COR-L47 (cell line): ENCODE data around the gene ADAMTSL3.

Experiments
- DNase-seq: peaks from one replicate; lab custom pipeline; 2025; lab: John Stamatoyannopoulos, UW

Gene ADAMTSL3, protein sequence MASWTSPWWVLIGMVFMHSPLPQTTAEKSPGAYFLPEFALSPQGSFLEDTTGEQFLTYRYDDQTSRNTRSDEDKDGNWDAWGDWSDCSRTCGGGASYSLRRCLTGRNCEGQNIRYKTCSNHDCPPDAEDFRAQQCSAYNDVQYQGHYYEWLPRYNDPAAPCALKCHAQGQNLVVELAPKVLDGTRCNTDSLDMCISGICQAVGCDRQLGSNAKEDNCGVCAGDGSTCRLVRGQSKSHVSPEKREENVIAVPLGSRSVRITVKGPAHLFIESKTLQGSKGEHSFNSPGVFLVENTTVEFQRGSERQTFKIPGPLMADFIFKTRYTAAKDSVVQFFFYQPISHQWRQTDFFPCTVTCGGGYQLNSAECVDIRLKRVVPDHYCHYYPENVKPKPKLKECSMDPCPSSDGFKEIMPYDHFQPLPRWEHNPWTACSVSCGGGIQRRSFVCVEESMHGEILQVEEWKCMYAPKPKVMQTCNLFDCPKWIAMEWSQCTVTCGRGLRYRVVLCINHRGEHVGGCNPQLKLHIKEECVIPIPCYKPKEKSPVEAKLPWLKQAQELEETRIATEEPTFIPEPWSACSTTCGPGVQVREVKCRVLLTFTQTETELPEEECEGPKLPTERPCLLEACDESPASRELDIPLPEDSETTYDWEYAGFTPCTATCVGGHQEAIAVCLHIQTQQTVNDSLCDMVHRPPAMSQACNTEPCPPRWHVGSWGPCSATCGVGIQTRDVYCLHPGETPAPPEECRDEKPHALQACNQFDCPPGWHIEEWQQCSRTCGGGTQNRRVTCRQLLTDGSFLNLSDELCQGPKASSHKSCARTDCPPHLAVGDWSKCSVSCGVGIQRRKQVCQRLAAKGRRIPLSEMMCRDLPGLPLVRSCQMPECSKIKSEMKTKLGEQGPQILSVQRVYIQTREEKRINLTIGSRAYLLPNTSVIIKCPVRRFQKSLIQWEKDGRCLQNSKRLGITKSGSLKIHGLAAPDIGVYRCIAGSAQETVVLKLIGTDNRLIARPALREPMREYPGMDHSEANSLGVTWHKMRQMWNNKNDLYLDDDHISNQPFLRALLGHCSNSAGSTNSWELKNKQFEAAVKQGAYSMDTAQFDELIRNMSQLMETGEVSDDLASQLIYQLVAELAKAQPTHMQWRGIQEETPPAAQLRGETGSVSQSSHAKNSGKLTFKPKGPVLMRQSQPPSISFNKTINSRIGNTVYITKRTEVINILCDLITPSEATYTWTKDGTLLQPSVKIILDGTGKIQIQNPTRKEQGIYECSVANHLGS (N-terminal part only)

DNA sequence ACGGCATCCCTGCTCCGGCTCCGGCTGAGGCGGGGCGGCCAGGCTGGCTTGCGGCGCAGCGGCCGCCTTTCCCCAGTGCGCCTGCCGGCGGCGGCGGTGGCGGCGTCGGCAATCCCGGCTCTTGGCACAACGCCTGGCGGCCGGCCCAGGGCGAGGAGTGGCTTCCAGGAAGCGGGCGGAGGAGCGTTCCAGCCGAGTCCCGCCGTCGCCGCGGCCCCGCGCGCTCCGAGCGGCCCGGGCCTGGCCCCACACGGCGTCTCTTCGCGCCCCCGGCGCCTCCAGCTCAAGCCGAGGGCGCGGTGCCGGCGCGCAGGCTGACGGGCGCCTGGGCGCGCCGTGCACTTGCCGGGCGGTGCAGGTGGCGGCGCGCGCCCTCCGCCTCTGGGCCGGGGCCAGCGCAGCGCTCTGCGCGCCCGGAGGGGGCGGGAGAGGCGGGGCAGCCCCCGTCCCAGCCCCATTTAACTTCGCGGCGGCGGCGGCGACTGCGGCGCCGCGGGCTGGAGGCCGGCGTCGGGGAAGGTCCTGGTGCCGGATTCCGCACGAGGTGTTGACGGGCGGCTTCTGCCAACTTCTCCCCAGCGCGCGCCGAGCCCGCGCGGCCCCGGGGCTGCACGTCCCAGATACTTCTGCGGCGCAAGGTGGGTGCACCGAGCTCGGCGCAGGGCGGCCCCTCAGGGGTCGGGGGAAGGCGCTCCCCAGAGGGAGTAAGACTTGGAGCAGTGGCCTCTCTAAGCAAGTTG lies at the start of gene ADAMTSL3:
Gene ADAMTSL3 (plus strand): TSS at position 485 of the 740 bp plus-strand sequence. CDS start 1,639 bp downstream, outside the sequence.
- DNase-seq: no peak

DNA sequence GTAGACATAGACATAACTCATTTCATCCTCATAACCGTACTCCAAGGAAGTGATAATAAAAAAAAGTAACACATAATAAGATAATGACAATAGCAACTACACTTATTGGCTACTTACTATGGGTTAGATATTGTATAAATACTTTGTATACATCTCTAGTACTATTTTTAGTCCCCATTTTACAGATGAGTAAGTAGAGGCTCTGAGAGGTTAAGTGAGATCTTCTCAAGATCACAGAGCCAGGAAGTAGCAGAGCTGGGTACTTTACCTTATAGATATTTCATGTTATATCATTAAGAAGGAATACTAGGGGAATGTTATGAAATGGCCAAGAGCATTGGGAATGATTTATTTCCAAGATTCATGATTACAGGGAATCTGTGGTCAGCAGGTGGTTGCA lies 49.4 kb upstream of the ADAMTSL3 start:
- DNase-seq: no peak

DNA sequence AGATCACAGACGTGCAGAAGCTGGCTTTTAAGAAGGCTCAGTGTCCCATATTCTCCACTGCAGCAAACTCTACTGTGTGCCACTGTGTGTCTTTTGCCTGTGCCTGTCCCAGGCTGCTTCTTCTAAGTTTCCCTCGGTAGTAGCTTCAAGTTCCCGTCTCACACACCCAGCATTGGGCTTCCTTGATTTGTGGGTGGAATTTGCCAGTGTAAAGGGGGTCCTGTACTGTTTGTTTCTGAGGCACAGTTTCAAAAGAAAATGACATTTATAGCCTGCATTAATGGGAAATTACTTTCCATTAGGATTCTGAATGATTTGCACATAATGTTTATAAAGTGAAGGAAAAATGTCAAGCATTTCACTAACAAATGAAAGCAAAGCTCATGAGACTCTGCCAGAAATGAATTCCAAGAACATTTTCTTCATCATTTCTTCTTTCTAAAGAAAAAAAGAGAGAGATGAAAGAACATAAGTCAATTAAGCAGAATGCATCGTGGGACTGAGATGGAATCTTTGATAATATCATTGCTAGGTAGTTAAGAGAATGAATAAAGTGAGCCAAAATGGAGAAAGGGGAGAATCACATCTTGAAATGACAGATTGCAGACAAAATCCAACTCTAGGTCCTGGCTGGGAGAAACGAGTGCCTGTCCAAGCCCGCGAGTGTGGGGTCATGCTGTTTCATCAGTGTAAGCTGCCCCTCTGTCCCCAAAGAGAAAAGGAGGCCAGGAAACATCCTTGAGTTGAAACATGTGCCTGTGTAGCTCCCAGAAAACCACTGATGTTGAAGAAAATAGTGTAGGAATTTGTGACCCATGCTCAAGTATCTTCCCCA lies 48.6 kb upstream of the ADAMTSL3 start:
- no peak for DNase-seq

DNA sequence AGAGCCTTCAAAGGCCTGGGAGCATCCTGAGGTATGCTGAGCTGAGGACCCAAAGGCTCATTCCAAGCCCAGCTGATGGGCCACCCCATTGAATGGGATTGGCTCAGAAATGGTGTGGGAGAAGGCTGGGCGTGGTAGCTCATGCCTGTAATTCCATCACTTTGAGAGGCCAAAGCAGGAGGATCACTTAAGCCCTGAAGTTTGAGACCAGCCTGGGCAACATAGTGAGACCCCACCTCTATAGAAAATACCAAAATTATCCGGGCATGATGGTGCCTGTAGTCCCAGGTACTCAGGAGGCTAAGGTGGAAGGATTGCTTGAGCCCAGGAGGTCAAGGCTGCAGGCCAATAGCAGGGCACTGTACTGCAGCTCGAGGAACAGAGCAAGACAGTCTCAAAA lies 43.8 kb upstream of the ADAMTSL3 start:
- no peak for DNase-seq

DNA sequence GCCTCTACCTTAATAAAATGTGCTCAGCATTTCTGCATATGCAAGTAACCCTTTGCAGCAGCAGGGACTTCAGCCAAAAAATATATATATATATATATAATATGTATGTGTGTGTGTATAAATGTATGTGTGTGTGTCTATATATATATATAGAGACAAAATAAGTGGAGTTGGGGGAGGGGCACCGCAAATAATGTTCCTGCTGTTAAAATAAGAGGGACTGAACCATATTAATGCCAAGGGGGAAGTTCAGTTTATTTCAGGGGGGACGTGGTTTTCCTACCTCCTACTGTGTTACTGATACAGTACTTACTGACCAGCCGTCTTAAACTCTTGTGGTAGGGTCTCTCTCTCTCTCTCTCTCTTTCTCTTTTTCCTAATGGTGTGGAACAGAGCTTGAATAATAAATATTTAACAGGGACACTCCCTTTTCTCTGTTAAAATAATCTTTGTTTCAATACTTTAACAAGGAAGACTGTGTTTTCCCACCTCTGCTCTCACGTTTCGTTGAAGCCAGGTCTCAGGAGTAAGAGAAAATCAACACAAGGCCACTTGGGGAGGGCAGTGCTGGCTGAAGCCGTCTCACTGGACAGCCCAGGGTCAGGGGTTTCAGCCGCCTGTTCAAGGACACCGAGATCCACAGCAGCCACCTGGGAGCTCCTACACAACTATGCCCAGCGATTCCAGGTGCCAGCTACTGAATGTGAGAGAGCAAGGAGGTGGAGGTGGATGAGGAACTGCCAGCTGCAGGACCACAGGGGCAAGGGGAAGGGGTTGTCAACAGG lies 42.8 kb upstream of the ADAMTSL3 start:
- no peak for DNase-seq

DNA sequence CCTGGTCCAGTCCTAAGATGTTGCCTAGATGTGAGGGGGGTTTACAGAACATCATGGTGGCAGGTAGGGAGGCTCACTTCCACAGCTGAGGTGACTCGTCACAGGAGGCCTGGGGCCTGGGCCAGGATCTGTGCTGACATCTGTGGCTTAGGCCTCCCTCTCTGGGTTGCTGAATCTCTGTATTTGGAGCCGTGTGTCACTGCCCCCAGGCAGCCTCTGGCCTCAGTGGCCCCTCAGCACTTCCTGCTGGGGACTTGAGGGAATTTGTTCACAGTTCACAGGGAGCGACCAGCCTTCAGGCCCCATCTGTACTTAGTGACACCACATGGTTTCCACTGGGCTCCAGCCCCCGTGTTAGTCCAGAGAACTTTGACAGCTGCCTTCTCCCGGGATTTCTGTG lies 41.7 kb upstream of the ADAMTSL3 start:
- DNase-seq: no peak

DNA sequence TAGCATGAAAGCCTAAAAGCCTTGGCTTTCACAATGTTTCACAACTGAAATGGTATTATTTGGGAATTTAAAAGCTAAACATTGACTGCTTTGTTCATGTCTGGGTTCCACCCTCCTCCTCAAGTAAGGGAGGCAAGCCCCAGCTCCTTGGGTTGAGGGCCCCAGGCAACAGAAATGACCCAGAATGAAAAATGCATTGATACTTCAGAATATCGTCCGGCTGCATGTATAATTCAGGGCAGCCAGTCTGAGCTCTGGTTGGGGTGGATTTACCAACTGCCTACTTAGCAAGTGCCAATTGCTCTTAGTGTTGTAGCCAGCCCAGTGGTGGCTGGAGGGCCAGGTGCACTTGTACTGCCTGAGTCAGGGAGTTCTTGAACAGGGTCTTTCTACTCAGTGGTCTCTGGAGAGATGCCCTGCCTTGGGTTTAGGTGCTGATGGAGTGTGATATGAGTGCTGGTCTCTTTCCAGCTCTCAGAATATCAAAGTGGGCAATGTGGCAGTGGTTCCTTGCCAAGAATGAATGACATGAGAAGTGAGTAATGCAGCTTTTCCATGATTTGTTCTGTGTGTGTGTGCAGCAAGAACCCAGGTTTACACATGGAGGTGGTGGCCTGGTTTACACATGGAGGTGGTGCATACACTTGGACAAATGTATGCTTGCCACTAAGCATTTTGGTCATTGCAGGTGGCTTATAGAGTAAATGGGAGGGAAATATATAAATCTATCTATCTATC lies 40.9 kb upstream of the ADAMTSL3 start:
- DNase-seq: no peak

DNA sequence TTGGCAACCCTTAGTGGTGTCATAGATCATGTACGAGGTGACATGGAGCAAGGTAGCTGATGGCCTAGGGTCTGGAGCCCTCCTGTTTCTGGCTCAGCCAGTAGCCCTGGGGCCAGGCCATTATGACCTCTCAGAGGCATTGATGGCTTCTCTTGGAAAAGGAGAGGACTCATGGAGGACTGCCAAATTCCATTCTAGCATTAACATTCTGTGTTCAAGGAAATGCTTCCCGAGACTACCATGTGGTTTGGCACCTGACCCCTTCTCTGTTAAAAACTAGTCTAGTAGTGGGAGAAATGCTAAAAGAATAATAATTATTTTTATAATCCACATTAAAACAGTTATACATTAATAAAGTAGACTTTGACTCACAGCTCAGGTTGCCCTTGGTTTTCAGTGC lies 40.2 kb upstream of the ADAMTSL3 start:
- no peak for DNase-seq

DNA sequence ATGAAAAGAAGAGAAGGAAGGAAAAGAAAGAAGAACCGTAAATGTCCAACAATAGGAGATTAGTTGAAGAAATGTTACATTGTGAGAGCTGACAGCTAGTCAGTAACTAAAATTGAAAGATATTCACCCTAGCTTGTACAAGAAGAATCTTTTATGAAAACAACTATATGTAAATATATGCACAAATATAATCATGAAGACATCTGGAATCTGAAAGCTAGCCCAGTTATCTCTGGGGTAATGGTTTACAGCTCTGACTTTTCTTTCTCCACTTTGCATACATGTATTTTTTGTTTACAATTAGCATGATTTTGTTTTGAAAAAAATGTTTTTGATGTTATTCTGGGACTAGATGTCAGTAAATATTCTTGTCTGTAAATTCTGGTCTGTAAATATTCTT lies 37.1 kb upstream of the ADAMTSL3 start:
- no peak for DNase-seq

DNA sequence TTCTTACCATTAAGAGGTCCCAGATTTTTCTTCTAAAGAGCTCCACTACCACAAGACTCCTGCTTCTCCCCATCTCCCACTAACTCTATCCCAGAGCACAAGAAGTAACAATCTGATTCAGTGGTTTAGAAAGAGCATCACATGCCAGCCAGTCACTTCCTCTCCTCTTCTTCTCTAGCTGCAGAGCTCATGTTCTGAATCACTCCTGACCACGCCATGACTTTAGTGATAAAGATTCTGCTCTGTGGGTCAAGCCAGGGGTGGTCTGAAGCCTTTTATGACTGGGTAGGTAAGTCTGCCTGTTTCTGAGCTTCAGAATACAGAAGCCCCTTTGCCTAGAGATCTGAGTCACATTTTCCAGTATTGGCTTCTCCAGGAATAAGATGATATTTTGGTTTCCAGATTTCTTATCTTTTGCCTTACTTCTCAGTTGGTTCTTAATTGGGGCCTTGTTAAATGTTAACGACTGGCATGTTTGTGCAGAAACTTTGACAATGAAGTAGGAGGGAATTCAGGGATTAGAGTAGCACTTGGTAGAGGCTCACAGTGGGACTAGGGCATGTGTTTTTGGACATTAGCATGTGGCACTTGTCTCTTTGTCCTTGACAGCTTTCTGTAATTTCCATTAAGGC lies 27.6 kb upstream of the ADAMTSL3 start:
- no peak for DNase-seq

DNA sequence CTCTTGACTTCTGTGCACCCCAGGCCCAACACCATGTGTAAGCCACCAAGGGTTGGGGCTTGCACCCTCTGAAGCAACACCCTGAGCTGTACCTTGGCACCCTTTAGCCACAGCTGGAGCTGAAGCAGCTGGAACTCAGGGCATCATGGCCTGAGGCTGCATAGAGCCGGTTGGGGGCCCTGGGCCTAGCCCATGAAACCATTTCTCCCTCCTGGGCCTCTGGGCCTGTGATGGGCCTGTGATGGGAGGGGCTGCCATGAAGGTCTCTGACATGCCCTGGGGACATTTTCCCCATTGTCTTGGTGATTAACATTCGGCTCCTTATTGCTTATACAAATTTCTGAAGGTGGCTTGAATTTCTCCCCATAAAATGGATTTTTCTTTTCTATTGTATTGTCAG lies 22.4 kb upstream of the ADAMTSL3 start:
- no peak for DNase-seq

DNA sequence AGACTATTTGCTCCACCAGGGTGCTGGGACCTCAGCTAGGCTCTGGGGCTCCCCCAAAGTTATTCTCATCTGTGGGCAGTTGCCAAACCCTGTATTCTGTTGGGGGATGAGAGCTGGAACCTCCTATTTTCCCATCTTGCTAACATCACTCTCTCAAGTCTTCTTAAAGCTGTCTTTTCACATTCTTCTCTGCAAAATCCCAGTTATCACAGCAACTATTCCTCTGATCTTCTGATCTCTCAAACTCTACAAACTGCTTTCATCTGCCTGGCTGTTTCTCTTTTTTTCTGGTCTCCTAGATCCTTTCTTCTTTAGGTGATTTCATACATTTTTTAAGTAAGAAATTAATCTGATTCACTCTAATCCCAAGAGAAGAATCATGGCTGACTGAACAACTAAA lies 10.7 kb upstream of the ADAMTSL3 start:
- no peak for DNase-seq

DNA sequence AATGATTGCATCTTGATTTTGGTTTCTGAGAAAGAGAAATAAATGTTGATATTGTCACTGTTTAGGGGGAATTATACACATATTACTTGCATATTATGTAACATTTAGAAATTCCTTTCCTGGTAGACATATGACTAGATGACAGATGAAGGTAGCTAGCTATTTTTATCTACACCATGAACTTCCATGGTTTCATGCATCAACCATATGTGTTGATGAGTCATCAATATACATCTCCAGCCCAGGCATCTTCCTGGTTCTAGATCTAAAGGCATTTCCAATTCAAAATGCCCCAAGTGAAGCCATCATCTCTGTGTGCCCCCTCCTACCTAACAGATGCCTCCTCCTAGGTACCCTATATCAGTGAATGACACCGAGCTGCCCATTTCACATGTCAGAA lies 9.5 kb upstream of the ADAMTSL3 start:
- DNase-seq: no peak

DNA sequence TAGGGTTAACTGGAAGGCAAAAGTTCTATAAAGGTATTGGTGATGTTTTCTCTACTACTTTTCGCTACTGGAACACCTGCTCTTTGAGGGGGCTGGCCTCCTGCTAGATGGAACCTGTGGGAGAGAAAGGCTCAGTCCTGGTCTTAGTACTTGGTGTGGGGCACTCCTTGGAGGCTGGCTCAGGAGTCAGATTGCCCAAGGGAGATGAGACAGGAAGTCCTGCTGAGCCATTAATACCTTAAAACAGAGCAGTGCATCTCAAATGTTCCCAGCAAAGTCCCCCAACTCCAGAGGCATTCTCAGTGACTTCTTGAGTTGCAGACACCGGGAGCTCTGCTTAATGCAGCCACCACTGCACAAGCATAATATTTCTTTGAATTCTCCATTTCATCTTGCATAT lies 3.1 kb upstream of the ADAMTSL3 start:
- DNase-seq: no peak

DNA sequence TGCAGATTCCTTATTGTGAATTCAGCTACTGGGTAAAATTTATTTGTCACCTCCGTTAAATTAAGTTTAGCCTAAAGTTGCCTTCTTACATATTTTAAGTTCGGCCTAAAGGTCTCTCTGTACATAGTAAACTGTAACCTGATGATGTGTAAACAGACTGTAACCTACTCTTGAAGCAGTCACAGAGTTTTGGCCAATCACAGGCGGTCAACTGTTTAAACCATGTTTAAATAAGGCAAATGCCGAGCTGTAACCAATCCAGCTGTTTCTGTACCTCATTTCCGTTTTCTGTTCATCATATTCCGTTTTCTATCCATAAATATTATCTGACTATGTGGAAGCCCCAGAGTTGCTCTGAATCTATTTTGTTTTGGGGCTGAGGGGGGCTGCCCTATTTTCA lies 2.4 kb upstream of the ADAMTSL3 start:
- DNase-seq: no peak

DNA sequence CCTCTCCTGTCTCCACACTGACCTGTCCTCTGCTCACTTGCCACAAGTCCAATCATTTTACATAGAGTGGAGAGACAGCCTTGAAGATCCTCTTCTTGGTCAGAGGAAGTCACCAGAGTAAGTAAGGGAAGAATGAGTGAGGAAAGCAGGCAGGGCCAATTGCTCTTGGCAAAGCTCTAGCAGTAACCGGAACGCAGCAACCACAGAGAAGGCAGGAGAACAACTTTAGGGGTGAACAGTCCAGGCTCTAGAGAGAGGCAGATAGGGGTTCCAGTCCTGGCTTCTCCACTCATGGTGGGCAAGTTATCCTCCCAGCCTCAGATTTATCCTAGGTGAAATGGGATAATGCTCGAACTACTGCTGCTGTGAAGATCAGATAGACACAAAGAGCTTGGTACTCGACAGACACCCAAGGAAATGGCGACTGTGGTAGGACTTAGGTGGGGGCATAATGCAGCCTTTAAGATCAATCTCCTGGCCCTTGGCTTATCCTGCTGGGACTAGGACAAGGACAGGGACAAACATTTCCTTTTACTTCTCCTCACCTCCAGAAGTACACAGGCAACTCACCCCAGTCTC lies 1.2 kb upstream of the ADAMTSL3 start:
- no peak for DNase-seq

DNA sequence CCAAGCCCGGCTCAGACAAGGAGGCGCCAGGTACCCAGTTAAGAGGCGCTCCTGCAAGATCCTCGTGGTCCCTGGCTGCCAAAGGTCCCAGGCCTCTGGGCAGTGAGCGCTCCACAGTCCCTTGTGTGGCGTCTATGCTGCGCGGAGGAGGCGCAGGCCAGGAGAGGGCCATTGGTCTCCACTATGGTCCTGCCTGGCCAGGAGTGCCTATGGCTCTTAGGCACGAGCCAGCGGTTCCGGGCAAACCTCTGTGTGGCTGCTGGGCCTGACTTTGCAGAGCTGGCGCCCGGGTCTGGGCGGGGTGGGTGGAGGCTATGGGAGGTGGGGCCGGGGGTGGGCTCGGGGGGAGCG lies 660 bp upstream of the ADAMTSL3 start:
- DNase-seq: no peak
